Fibroblast of skin of left biceps (primary cell): Measurements from ENCODE around the gene MAP10.

ENCODE experiments used
- DNase-seq, 2 experiments: peaks; one replicate each; pipeline ENCODE4 v3.0.0-alpha.2; 2013; ENCODE audit warnings: low read depth in 2 of 2

MAP10 gene

DNA sequence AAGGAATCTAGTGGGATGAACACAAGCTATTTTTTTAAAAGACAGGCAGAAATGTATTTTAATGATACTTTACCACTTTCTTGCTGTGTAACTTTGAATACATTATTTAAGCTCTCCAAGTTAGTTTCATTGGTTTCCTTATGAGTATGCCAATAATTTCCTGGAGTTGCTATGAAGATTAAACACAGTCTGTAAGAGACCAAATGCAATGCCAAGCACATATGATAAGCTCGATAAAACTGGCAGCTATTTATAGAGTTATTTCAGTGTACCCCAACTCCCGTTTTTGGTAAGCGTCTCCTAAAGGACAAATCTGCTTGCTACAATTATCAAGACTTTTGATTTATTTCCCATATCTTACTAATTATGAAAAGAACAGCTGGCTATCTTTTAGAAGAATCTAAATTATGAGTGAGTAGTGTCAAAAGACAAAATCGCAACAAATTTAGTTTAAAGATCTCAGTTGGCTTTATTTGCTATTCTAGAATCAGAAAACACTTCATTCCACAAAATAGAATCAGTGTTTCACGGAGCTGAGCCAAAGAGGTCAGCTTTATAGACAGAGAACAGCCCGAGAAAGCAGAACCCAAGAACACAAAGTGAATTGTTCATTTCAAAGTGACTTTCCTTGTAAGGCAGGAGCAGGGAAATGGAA, 7.2 kb upstream of the MAP10 start:
- no peak for DNase-seq

DNA sequence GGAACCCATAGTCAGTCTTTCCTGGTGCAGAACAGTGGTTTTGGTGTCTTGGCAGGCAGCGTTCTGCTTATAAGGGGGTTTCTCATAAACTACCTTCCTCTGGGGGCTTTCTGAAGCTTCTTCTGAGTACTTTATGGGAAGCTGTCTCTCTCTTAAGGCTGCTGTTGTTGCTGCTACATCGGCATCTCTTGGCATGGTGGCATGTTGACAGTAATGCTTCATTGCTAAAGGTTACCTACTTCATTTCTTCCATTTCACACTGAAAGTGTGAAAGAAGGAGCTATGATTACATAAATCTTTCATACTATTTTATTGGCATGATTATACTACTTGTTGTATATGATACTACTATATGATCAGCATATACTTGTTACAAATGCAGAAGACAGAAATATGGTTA, 6.3 kb upstream of the MAP10 start:
- no peak for DNase-seq

- no peak for DNase-seq
Measured at GRCh38 chr1:232806186-232806510, 932 bp downstream of the MAP10 start.

DNA sequence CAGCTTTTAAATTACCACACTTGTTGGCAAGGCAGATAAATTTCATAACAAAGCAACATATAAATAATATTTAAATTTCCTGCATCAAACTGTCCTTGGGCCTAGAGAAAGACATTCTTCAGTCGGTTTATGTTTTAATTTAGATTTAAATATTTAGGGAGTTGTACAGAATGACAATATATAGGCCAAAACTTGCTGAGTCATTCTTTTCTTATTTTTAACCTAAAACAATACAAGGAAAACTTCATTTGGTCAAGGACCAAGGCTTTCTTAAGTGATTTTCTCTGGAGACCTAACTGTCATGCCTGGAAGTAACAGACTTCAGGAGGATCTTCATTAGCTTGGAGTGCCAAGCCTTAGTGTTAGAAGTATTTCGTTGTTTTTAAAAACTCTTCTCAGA, 5.6 kb downstream of the MAP10 start:
- DNase-seq: no peak

DNA sequence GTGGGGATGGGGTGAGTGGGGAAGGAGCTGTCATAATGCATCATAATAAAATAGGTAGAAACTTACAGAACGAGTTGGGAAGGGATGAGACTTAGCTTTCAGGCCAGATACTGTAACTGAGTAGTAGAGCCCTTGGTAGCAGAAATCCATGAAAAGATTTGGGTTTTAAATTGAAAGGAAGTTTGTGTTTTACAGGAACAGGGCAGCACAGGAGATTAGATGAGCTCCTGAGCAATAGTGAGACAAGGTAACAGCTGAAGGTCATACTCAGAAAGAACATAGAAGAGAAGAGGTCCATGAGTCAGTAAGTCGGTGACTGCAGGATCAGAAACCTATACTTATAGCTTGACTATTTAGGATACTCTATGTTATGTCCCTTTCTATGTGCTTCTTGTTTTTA, 7.3 kb downstream of the MAP10 start:
- no peak for DNase-seq

DNA sequence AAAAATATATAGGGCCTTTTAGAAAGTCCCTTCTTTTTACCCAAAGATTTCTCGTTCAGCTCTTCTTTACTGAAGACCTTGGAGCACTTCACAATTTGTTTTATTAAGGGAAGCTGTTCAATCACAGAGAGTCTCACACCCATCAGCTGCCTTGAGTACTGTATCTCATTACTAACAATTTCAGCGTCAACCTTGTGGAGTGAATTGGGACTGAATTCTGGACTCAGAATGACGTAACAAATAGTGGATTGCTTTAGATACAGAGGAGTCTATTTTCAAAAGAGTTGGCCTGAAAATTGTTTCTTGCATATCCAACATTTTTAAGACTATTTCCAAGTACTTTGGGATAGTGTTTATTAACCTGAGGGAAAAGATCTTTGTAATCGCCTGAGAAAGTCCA, 7.9 kb downstream of the MAP10 start:
- DNase-seq: no peak

DNA sequence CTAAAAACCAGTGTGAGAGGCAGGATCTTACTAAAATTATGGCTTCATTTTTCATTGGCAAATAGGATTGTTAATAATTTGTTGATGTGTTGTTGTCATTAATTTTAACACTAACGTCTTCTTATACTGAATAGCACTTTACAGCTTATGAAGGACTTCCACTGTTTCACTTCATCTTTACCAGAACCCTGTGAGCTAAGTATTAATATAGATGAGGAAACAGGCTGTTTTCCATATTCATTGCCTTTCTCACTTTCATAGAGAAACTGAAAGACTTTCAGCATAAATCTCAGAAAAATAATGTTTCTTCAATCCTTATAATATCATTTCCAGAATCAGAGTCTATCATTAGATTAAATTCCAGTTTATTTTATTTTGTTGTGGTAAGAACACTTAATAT, 8.5 kb downstream of the MAP10 start:
- no peak for DNase-seq

DNA sequence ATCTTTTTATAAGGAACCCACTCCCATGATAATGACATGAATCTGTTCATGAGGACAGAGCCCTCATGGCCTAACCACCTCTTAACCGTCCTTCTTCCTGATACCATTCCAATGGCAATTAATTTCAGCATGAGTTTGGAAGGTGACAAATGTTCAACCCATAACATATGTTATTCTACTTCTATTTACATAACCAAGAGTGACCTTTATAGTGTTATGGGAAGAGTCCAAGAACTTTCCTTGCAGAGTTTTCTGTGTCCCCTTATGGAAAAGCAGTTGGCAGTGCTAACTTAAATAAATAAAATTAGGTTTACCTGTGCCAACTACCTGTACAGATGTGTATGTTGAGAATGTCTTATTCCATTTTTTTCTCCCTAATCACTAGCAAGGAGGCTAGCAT, 11.1 kb downstream of the MAP10 start:
- DNase-seq: no peak

DNA sequence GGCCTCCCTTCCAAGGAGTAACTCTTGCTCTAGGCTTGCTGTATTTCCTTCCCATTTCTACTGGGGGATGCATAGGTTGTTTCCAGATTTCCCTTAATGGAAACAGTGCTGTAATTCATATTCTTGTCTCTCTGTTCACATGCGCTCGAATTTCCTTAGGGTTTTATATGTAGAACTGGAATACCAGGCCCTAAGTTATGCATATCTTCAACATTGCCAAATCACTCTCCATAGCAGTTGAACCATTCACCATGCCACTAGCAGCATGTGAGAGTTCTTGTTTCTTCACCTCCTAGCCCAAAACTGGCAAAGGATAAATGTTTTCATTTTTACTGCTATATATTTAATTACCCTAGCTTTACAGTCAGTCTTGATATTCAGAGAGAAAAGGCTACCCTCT, 12.8 kb downstream of the MAP10 start:
- DNase-seq: no peak

DNA sequence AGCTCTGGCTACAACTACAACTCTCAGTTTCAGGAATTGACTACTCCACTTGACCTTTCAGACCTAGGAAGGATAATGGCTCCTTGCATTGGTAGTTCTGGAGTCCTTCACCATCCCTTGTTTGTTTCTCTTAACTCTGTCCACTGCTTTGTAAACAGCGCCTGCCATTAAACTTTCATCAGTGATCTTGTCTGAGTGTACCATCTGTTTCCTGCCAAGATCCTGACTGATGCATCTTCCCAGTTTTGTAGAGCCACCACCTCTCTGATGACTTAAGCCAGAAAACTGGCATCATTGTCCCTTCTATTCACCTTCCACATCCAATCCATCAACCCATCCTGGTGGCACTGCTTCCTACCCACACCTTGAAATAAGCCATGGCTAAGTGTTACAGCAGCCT, 15.2 kb downstream of the MAP10 start:
- no peak for DNase-seq

DNA sequence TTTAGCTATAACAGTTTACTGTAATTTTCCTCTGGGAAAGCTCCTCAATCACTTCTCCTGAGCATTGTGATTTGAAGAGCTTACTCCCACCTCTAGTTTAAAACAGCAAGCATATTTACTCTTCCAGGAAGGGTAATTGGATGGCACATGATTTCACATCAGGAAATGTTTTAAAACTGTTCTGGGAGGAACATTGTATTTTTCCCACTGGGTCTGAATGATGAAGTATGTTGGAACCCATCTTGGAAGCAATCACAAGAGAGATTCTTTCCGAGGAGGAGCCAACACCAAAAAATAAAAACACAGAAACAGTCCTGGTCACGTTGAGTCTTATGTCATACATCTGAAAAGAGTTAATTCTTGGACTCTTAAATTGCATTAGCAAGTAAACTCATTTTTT, 17.3 kb downstream of the MAP10 start:
- no peak for DNase-seq

DNA sequence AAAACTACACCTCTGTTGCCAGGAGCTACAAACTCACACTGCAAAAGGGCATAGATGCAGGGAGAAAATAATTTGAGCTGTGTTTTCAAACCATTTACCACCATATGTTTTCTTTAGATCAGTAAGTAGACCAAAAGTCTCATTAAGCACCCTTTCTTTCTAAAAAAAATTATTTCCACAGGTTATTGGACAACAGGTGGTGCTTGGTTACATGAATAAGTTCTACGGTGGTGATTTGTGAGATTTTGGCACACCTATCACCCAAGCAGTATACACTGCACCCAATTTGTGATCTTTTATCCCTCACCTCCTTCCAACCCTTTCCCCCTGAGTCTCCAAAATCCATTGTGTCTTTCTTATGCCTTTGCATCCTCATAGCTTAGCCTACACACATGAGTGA, 21.1 kb downstream of the MAP10 start:
- DNase-seq: no peak

DNA sequence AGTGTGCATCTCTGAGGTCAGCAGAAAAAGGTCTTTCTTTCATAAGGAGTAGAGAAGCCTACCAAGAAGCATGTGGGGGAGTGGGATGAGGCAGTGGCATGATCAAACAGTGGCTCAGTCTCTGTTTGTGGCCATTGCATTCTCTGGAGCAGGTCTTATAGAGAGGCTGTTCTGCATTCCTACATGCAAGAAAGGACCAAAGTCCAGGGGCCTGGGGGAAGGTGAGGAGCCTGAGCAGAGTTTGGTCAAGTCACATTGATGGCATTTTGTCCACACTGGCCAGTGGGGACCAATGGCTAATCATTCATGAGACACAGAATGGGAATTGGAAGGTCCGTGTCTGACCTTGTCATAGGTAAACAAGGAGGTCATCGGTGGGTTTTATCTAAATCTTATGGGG, 25.4 kb downstream of the MAP10 start:
- no peak for DNase-seq

DNA sequence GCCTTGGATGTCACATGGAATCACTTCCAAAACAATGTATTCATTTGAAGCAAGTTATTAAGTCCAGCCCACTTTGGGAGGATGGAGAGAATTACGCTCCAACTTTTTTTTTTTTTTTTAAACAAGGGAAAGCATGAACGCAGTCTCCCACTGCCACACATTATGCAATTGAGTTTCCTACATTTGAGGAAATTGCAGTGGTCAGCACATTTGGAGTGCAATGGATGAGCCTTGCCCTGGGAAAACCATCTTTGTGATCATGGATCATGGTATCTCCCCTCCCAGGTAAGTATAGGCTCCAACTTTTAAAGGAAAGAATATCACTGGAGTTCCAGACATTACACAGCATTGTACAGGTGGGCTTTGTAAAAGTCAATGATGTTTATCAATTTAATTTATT, 26.7 kb downstream of the MAP10 start:
- no peak for DNase-seq

GRCh38 chr1:232834066-232834465, 28.9 kb downstream of the MAP10 start:
- no peak for DNase-seq

DNA sequence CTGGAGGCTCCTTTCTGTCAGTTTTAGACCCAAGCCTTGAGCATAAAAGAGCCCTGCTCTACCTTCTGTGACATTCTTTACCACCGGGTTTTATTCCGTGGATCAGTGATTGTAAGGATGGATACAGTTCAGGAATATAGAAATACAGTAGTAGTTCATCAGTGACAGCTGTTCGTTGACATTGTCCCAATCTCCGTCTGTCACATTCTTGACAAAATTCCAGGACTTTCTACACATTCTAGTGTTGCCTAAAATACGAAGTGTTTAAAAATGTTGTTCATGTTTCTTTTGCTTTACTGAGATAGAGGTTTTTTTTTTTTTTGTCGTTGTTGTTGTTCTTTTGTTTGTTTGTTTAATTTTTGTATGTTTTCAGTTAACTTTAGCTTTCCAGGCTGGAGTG, 29.9 kb downstream of the MAP10 start:
- no peak for DNase-seq

GRCh38 chr1:232837087-232837486, 31.9 kb downstream of the MAP10 start:
- peak in 1 of 2 experiments; percentile 4 for DNase-seq

DNA sequence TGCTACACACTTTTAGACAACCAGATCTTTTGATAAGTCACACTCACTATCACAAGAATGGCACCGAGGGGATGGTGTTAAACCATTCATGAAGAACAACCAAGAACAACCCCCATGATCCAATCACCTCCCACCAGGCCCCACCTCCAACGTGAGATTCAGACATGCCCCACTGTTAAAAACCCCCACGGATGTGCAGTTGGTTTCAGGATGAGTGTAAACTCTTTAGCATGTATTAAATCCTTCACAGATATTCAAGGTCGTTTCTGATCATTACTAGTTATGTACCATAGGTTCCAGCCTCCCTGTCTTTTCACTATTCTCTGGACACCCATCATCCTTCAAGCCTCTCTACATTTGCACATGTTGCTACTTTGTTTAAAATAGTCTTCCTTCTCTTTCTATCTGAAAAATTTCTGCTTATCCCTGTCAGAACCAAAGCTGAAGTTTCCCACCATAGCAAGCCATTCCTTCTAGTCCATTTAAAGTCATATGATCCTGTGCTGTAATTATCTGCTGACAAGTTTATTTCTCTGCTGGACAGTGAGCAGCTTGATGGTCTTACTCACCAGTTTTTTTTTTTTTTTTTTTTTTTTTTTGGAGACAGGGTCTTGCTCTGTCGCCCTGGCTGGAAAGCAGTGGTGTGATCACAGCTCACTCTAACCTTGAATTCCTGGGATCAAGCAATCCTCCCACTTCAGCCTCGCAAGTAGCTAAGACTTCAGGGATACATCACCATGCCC, 36.8 kb downstream of the MAP10 start:
- no peak for DNase-seq

- no peak for DNase-seq
Measured at GRCh38 chr1:232844791-232845190, 39.6 kb downstream of the MAP10 start.

- DNase-seq: no peak
Measured at GRCh38 chr1:232845406-232845955, 40.3 kb downstream of the MAP10 start.

DNA sequence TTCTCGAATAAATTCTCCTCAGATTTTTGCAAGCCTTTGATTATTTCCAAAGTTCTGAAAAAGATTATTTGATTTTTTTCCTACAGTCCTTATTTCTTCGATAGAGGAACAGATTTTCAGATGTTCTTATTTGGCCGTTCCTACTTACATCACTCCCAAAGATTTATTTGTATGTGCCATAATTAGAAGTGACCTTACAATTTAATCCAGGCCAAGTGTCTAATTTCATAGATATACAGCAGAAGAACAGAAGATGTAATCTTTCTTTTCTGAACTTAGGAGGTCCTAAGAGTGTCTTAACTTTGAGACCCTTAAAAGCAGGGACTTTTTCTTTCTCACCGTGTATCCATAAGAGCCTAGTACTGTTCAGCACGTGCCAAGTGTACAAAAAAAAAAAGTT, 46.3 kb downstream of the MAP10 start:
- DNase-seq: no peak

DNA sequence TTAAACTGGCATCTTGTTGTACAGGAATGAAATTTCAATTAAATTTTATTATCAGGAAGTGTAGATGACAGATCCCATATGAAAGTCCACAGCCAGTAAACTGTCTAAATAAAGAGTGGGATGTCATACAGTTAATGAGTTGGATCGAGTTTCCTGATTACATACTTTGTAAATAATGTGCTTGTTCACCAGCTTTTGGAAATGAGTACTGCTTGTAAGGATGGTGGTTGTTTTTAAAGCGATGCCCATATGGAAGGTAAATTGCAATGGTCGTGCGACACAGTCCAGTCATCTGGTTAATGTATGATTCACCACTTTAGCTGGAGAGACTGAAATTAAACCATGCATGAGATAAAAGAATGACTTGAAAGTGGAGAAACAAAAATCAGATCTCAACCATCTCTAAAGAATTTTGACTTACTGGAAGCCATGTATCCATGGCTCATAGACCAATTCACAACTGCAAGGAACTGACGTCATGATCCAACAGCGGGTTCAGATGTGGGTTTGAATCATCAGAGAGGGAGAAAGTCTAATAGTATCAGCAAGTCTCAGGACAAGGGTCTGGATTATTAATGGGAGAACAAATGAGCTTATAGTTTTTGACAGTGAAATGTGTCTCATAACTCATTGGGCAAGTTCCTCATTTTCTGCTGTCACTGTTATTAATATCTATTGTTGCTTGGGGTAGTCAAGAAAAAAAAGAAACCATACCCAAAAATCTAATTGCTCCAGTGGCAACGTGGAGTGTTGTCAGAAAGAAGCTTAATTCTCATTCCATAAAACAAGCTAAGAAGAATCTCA, 49.0 kb downstream of the MAP10 start:
- peak; percentile 51 to 58 for DNase-seq

- DNase-seq: no peak
Measured at GRCh38 chr1:232854798-232855159, 49.6 kb downstream of the MAP10 start.
